Stomach (tissue), 9 donors: ENCODE results near the gene PLPP4. TPM values are rescaled to one million over a fixed set of nuclear protein-coding genes. Genes with fewer than 3 reads are reported as not detected.

ENCODE experiments used
- DNase-seq, 2 donors: peaks; one replicate each; pipeline versions ENCODE4 v3.0.0 to v3.0.0-alpha.2; 2013 to 2019
- H3K27ac ChIP-seq, 5 donors: fragments of 200-600 bp in 4 of 5; sonication (generic) in 4 of 5; one replicate each; pipeline ENCODE4 v1.5.1; 2013 to 2019; ENCODE audit warnings: mild to moderate bottlenecking in 1 of 5, moderate library complexity in 1 of 5
- H3K27me3 ChIP-seq, 3 donors: fragments of 200-600 bp; sonication (generic); one replicate each; pipeline ENCODE4 v1.5.1; 2017 to 2019; ENCODE audit warnings: mixed run types in 1 of 3
- H3K36me3 ChIP-seq, 4 donors: fragments of 200-600 bp; sonication (generic); 1 replicate in 3 of 4; 2 replicates in 1 of 4; pipeline ENCODE4 v1.5.1; 2016 to 2019
- H3K4me1 ChIP-seq, 4 donors: fragments of 200-600 bp; sonication (generic); one replicate each; pipeline ENCODE4 v1.5.1; 2016 to 2019
- H3K4me3 ChIP-seq, 4 donors: fragments of 200-600 bp; sonication (generic) in 3 of 4; one replicate each; pipeline ENCODE4 v1.5.1; 2016 to 2019; ENCODE audit warnings: mild to moderate bottlenecking in 1 of 4
- H3K9me3 ChIP-seq, 4 donors: fragments of 200-600 bp; sonication (generic); one replicate each; pipeline ENCODE4 v1.5.1; 2016 to 2019
- CTCF ChIP-seq, 7 experiments: fragments of 450-650 bp in 4 of 7; fragments of 200-600 bp in 3 of 7; sonication (generic) in 3 of 7; IDR thresholded peaks; one replicate each; pipeline ENCODE4 v1.5.1; 2016 to 2019; ENCODE audit warnings: antibody characterized with exemption in 7 of 7, control low read depth in 2 of 7, mild to moderate bottlenecking in 1 of 7
- EP300 ChIP-seq: sonication (generic); formaldehyde crosslinking; IDR thresholded peaks from one replicate; pipeline ENCODE4 v1.6.1; 2017; ENCODE audit warnings: antibody characterized with exemption
- POLR2A ChIP-seq, 4 donors: fragments of 450-650 bp; IDR thresholded peaks; one replicate each; pipeline ENCODE4 v1.6.1; 2016; ENCODE audit warnings: antibody characterized with exemption in 4 of 4, control low read depth in 2 of 4, mild to moderate bottlenecking in 1 of 4, moderate library complexity in 1 of 4
- POLR2AphosphoS5 ChIP-seq, 3 donors: sonication (generic); formaldehyde crosslinking; IDR thresholded peaks; one replicate each; pipeline ENCODE4 v1.6.1; 2016; ENCODE audit warnings: antibody characterized with exemption in 3 of 3
- WGBS, 5 donors: extraction: QIAGEN DNeasy Blood & Tissue Kit in 3 of 5; methylation state at CpG; one replicate each; pipeline versions ENCODE4 v1.1.5 to v1.1.7; 2013 to 2018; 5-methylcytosine and 5-hydroxymethylcytosine counted together
- intact Hi-C: fragments of 100-400 bp; cut with DNase I; formaldehyde crosslinking; loops from one replicate; pipeline ENCODE4 v1.15.1; 2023; ENCODE audit warnings: low total_unique reads
- polyA plus RNA-seq, 3 donors: library from polyadenylated mRNA; stranded (reverse); fragments of 200-250 nt; gene quantifications; one replicate each; pipeline ENCODE4 v1.2.3, GENCODE V29; 2013
- total RNA-seq, 5 donors: library from RNA; depleted of rRNA; stranded (reverse); fragments of >200 nt; gene quantifications; one replicate each; pipeline versions ENCODE4 v1.1.0 to v1.2.3, GENCODE V29; 2014 to 2016
- donor health status: healthy with polysubstance abuse.
- donor health status: Bipolar disorder and iron deficiency.
- donor health status: healthy.

Gene PLPP4
- total and polyA plus RNA-seq, 8 donors: not detected

- peak in 1 of 2 donors; percentile 26 for DNase-seq
- no peak overlapping the region for H3K27ac ChIP-seq
- H3K27me3 ChIP-seq: no peaks in the 10 kb centered on the region
- H3K36me3 ChIP-seq: no peaks in the 10 kb centered on the region
- peaks cover 0 to 4% (median 0%) of the 10 kb centered on the region in 4 donors for H3K4me1 ChIP-seq
- H3K4me3 ChIP-seq: no peak overlapping the region
- TF ChIP-seq EP300 (no peak), CTCF (IDR thresholded peaks at IDR 0.05) (no peak), POLR2A (IDR thresholded peaks at IDR 0.05) (no peak), POLR2AphosphoS5 (IDR thresholded peaks at IDR 0.05) (no peak)
- intact Hi-C loops: no loop called here
- 36 to 67% (median 48%) methylated on average over 1 of the region's 1 CpG for WGBS, 5 donors
- H3K9me3 ChIP-seq: peaks cover 0 to 2% (median 0%) of the 10 kb centered on the region in 4 donors
These were observed 17.9 kb downstream of the PLPP4 start for GRCh38 chr10:120474956-120475355.

- Histone ChIP-seq H3K9me3 (peaks cover 0 to 2% (median 0%) of the 10 kb centered on the region in 4 donors), H3K4me1 (peaks cover 0 to 4% (median 0%) of the 10 kb centered on the region in 4 donors), H3K36me3 (no peaks in the 10 kb centered on the region), H3K27ac (no peak overlapping the region), H3K27me3 (no peaks in the 10 kb centered on the region), H3K4me3 (no peak overlapping the region)
- WGBS, 5 donors: 77 to 85% (median 79%) methylated on average over 10 of the region's 10 CpGs
- no peak for DNase-seq
- intact Hi-C loops: no loop called here
- TF ChIP-seq EP300 (no peak), POLR2AphosphoS5 (IDR thresholded peaks at IDR 0.05) (no peak), POLR2A (IDR thresholded peaks at IDR 0.05) (no peak), CTCF (IDR thresholded peaks at IDR 0.05) (no peak)
These were observed 19.1 kb downstream of the PLPP4 start for GRCh38 chr10:120475844-120476791.

GRCh38 chr10:120477021-120477742 lies 20.2 kb downstream of the PLPP4 start:
- TF ChIP-seq POLR2AphosphoS5 (IDR thresholded peaks at IDR 0.05) (no peak), POLR2A (IDR thresholded peaks at IDR 0.05) (no peak), CTCF (IDR thresholded peaks at IDR 0.05) (no peak), EP300 (no peak)
- Histone ChIP-seq H3K27ac (no peak overlapping the region), H3K4me3 (no peak overlapping the region), H3K27me3 (no peaks in the 10 kb centered on the region), H3K36me3 (no peaks in the 10 kb centered on the region), H3K4me1 (peaks cover 0 to 4% (median 0%) of the 10 kb centered on the region in 4 donors), H3K9me3 (peaks cover 0 to 8% (median 1%) of the 10 kb centered on the region in 4 donors)
- peak in 1 of 2 donors; percentile 16 for DNase-seq
- intact Hi-C loops: no loop called here
- WGBS, 5 donors: 36 to 47% (median 41%) methylated on average over 8 of the region's 8 CpGs

- Histone ChIP-seq H3K4me3 (no peak overlapping the region), H3K27ac (no peak overlapping the region), H3K4me1 (peaks cover 0 to 4% (median 0%) of the 10 kb centered on the region in 4 donors), H3K36me3 (no peaks in the 10 kb centered on the region), H3K27me3 (no peaks in the 10 kb centered on the region), H3K9me3 (peaks cover 0 to 14% (median 3%) of the 10 kb centered on the region in 4 donors)
- intact Hi-C loops: no loop called here
- TF ChIP-seq CTCF (IDR thresholded peaks at IDR 0.05) (no peak), POLR2AphosphoS5 (IDR thresholded peaks at IDR 0.05) (no peak), POLR2A (IDR thresholded peaks at IDR 0.05) (no peak), EP300 (no peak)
- 82 to 91% (median 86%) methylated on average over 3 of the region's 3 CpGs for WGBS, 5 donors
- no peak for DNase-seq
These were observed 20.7 kb downstream of the PLPP4 start for GRCh38 chr10:120477743-120478141.
